ENCODE results near the gene ZNF718.
"Not testable (repeated sequence)": the region's sequence is repeated elsewhere in the genome, so short reads cannot be mapped to it uniquely, and the experiment has no call there.

The ZNF718 gene

DNA sequence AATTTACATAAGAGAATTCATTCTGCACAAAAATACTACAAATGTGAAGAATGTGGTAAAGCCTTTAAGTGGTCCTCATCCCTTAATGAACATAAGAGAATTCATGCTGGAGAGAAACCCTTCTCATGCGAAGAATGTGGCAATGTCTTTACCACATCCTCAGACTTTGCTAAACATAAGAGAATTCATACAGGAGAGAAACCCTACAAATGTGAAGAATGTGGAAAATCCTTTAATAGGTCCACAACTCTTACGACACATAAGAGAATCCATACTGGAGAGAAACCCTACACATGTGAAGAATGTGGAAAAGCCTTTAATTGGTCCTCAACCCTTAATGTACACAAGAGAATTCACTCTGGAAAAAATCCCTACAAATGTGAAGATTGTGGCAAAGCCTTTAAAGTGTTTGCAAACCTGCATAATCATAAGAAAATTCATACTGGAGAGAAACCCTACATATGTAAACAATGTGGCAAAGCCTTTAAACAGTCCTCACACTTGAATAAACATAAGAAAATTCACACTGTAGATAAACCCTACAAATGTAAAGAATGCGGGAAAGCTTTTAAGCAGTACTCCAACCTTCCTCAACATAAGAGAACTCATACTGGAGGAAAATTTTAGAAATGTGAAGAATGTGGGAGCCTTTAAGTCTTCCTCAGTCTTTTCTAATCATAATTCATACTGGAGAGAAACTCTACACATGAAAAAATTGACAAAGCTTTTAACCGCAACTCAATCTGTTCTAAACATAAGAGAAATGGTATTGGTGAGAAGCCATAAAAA lies 37.4 kb downstream of the ZNF718 start:
- no peak for DNase-seq (ENCODE audit: low read depth in 2 of 2)

DNA sequence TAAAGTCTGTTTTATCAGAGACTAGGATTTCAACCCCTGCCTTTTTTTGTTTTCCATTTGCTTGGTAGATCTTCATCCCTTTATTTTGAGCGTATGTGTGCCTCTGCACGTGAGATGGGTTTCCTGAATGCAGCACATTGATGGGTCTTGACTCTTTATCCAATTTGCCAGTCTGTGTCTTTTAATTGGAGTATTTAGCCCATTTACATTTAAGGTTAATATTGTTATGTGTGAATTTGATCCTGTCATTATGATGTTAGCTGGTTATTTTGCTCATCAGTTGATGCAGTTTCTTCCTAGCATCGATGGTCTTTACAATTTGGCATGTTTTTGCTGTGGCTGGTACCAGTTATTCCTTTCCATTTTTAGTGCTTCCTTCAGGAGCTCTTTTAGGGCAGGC lies 45.3 kb downstream of the ZNF718 start:
- DNase-seq (ENCODE audit: low read depth in 2 of 2), result not testable (repeated sequence)

DNA sequence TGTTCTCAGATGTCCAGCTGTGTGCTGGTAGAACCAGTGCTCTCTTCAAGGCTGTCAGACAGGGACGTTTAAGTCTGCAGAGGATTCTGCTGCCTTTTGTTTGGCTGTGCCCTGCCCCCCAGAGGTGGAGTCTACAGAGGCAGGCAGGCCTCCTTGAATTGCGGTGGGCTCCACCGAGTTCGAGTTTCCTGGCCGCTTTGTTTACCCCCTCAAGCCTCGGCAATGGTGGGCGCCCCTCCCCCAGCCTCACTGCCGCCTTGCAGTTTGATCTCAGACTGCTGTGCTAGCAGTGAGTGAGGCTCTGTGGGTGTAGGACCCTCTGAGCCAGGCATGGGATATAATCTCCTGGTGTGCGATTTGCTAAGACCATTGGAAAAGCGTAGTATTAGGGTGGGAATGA lies 47.0 kb downstream of the ZNF718 start:
- DNase-seq (ENCODE audit: low read depth in 2 of 2), result not testable (repeated sequence)

DNA sequence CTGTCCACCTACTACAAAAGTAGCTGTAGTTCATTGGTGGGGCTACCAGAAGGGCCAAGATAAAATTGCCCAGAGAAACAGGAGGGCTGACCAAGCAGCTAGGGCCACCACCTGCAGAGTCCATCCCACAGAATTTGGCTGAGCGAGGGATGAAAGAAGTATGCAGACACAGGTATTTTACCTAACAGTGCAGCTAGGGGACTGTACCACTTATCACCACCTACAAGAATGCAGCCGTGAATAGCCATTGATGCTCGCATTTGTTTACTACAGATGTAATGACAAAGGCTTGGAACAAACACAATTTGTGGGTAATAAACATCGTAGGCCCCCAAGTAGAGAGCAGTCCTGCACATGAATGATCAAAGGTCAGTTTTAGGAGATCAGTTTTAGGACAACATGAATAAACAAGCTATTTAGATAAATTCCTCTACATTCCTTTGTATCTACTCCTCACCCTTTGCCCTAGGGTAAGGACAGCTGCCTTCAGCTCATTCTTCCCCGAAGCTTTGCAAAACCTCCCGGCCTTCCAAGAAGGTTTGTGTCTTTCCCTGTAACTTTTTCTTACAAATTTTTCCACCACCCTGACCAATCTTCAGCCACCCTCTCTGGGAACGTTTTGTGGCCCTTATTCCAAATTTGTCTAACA lies 49.5 kb downstream of the ZNF718 start:
- no peak for DNase-seq (ENCODE audit: low read depth in 2 of 2)

DNA sequence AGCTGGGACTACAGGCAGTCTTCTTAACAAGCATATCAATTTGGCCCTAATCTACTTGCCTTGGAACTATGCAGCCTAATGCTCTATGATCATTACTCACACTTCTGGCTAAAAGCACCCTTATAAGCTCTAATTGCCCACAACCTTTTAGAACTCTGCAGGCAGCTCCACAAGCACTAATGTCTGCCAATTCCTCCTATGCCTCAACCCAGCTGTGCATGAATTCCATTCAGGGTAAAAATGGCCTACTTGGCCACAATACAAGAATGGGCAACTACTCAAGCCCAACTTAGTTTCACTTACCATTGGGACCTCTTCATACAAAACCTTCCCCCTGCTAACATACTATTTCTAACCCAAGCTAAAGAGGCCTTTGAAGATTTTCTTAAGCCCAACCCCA lies 51.7 kb downstream of the ZNF718 start:
- DNase-seq (ENCODE audit: low read depth in 2 of 2), result no peak

DNA sequence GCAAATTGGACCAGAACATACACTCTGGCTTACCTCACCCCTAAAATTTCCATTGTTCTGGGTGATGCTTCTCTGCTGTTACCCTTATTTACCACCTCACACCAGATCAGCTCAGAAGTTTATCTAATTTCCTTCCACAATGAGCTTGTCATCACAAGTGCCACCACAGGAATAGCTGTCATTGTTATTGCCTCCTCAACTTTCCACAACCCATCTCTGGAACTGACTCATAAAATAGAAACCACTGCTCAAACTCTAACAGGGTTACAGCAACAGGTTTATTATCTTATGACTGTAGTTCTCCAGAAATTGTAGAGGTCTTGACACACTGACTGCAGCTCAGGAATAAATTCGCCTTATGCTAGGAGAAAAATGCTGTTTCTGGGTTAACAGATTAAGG lies 52.7 kb downstream of the ZNF718 start:
- DNase-seq (ENCODE audit: low read depth in 2 of 2), result no peak

DNA sequence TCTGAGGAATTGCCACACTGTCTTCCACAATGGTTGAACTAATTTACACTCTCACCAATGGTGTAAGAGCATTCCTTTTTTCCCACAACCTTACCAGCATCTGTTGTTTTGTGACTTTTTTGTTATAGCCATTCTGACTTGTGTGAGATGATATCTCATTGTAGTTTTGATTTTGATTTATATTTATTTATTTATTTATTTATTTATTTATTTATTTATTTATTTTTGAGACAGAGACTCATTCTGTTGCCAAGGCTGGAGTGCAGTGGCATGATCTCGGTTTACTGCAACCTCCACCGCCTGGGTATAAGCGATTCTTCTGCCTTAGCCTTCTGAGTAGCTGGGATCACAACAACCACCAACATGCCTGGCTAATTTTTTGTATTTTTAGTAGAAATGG lies 57.9 kb downstream of the ZNF718 start:
- not testable (repeated sequence) for DNase-seq (ENCODE audit: low read depth in 2 of 2)

DNA sequence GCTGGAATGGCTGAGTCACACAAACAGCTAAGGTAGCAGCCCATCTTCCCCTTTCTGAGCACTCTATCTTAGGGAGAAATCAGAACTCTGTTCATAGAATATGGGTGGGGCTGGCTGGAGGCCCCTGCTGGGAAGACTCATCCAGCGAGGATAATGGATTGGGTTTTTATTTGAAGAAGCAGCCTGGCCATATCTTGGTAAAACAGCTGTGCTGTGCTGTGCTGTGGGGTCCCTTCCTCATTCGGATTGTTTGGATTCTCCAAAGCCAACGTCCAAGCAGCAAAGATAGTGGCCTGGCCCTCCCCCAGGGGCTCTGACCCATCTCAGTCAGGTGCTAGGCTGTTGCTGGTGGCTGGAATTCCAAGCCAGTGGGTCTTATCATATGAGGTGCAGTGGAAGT lies 63.8 kb downstream of the ZNF718 start:
- DNase-seq (ENCODE audit: low read depth in 2 of 2), result no peak

DNA sequence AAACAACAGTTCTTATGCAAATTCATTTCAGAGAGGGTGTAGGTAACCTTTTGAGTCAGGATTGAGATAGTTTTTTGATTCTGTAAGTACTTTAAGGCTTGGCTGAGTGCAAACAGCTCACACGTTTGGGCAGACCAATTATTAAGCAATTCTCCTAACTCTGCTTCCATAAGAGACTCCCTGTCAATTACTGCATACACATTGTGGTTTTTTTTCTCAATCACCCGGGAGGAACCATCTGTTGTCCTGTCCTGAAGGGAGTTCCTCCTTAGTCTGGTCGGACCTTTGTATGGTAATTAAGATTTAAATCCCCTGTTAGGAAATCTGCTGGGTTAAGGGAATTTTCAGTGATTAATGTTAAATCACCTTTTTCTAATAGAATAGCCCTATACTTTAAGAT lies 70.9 kb downstream of the ZNF718 start:
- not testable (repeated sequence) for DNase-seq (ENCODE audit: low read depth in 2 of 2)

DNA sequence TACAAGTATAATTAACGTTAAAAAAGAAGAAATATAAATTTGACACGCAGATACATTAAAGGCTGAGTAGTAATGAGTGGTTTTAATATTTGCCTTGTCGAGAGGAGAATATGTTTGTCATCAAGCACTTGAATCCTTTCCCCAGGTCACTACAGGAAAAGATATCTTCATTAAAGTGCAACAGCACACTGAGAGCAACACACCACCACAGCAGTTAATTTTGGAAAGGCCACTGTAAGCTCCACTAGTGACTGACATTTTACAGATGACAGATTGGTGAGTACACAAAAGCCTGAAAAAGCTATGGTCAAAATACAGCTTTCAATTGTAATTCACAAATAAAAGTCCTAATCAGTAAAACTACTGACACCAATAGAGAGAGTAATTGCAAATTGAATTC lies 76.6 kb downstream of the ZNF718 start:
- DNase-seq (ENCODE audit: low read depth in 2 of 2), result no peak

DNA sequence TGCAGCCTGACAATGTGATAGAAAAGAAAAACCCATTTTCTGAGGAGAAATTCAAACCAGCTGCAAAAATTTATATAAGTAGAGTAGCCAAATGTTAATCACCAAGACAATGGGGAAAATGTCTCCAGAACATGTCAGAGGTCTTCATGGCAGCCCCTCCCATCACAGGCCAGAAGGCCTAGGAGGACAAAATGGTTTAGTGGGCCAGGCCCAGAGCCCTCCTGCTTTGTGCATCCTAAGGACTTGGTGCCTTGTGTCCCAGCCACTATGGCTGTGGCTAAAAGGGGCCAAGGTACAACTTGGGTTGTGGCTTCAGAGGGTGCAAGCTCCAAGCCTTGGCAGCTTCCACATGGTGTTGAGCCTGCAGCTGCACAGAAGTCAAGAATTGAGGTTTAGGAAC lies 78.5 kb downstream of the ZNF718 start:
- not testable (repeated sequence) for DNase-seq (ENCODE audit: low read depth in 2 of 2)

DNA sequence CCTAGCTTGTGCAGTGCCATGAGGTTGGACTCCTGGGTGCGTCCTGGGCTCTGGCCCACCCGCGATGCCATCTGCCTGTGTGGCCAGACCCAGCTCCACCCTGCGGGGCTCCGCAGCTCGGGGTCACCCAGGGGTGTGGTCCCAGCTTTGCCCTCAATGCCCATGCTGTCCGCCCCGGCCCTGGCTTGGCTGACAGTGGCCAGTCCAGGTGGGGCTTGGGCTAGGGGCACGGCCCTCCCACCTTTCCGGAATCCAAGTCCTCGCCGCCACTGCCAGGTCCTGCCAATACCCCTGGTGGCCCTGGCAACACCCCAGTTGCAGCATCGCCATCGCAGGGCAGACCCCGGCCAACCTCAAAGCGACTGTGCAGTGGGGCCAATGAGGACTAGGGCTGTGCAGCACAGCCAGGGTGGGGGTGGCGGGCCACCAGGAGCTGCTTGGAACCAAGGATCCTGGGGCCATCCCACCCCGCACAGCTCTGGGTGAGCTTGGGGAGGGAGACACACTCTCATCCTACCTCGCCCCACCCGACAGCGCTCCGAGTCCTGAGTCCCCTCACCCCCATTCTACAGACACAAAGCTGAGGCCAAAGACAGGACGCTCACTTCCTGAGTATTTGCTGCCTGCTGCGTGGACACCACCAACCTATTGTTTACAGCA lies 80.9 kb downstream of the ZNF718 start:
- DNase-seq (ENCODE audit: low read depth in 2 of 2), result no peak

DNA sequence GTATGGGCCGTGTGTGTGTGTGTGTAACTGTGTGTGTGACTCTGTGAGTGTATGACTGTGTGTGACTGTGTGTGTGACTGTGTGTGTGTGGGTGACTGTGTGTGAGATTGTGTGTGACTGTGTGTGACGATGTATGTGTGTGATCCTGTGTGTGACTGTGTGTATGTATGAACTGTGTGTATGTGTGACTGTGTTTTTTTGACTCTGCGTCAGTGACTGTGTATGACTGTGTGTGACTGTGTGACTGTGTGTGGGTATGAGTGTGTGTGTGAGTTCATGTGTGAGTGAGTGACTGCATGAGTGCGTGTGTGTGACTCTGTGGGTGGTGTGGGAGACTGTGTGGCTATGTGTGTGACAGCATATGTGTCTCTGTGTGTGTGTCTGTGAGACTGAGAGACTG lies 81.8 kb downstream of the ZNF718 start:
- no peak for DNase-seq (ENCODE audit: low read depth in 2 of 2)

DNA sequence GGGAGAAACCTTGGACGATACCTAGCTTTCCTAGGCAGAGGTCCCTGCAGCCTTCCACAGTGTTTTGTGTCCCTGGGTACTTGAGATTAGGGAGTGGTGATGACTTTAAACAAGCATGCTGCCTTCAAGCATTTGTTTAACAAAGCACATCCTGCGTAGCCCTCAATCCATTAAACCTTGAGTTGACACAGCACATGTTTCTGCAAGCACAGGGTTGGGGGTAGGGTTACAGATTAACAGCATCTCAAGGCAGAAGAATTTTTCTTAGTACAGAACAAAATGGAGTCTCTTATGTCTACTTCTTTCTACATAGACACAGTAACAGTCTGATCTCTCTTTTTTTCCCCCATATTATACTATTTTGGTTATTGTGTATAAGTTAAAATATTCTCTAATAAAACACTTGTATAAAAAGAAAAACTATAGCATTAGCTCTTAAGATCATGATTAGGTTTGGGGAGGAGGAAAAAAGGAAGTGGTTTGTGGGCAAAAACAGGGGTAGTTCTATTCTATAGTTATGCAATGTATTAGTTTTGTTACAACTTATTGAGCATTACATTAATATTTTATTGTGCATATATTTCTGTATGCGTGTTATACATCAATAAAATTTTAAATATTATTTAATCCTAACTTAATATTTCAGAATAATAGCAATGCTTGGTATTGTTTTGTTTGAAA lies 84.3 kb downstream of the ZNF718 start:
- not testable (repeated sequence) for DNase-seq (ENCODE audit: low read depth in 2 of 2)

DNA sequence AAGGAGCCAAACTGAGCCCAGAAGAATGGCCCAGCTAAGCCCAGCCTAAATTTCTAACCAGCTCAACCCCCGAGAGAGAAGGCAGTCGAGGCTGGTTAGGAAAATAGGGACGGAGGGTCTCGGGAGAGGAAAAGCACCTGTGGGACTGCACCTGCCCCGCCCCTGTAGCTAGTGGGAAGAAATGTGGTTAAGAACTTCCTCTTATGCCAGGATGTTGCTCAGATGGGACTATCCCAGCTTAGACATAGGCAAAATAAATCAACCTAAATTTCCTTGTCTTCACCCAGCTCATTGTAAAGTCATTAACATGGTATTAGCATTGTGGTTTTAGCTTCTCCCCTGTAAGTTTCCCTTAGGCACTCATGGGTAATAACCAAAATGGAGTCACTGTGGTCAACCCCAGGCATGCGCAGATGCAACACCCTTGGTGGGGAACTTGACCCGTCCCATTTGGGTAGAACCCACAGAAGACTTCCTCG lies 86.8 kb downstream of the ZNF718 start:
- DNase-seq (ENCODE audit: low read depth in 2 of 2), result no peak

DNA sequence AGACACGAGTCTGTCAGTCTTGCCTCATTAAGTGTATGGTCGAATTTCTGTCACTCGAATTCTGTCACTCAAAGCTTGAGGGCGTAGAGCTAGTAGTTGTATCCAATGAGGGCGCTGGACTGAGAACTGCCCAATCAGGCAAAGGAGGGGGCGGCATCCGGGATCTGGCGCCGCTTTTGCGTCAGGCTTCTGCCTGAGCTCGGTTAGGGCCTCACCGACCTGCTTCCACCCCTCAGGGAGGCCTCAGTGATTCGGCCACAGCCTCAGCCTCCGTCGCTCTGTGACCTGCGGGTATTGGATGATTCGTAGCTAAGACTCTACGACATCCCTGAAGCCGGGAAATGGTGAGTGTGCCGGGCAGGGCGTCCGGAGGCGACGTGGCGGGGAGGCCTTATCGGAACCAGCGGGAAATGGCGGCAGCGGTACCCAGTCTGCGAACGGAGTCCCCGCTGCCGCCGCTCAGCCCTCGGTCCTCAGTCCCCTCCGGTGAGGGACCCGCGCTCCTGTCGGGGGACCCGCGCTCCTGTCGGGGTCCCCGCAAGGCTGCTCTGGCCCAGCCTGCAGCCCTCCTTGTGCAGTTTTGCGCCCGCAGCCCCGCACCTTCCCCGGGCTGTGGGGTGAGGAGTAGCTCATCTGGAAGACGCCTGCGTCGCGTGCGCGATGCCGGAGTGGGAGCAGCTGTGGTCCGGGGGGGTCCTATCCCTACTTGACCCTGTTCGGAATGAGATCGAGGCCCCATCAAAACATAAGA lies 88.3 kb downstream of the ZNF718 start:
- DNase-seq (ENCODE audit: low read depth in 2 of 2), result no peak

DNA sequence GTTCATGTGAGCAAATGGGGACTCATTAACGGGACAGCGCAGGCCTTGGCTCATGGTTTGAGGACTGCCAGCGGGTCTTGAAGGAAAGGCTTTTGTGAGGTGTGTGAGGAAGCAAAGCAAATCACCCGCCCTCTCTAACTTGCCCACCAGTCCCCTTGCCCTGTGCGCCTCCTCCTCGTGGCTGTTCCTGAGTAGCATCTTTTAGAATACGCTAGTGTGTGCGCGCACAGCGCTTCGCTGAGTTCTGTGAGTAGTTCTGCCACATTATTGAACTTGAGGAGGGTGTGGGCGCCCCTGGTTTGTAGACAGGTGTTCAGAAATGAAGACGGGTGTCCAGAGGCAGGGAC lies 88.9 kb downstream of the ZNF718 start:
- not testable (repeated sequence) for DNase-seq (ENCODE audit: low read depth in 2 of 2)
